Stimulated activated naive CD8-positive, alpha-beta T cell treated with anti-CD3 and anti-CD28 coated beads, Interleukin-15, Interleukin-2, amounts not matched to agents 100 U/mL and 50 U/mL, for 24 hours (primary cell): ENCODE results near the gene RPL41.
"Not testable (repeated sequence)": the region's sequence is repeated elsewhere in the genome, so short reads cannot be mapped to it uniquely, and the experiment has no call there.

ENCODE experiments used
- ATAC-seq: fragments of 150-1000 bp; cut with Tn5 transposase; one replicate; pipeline ENCODE4 v1.10.0; 2021
- DNase-seq: peaks from one replicate; pipeline ENCODE4 v3.0.0; 2021

RPL41 gene

DNA sequence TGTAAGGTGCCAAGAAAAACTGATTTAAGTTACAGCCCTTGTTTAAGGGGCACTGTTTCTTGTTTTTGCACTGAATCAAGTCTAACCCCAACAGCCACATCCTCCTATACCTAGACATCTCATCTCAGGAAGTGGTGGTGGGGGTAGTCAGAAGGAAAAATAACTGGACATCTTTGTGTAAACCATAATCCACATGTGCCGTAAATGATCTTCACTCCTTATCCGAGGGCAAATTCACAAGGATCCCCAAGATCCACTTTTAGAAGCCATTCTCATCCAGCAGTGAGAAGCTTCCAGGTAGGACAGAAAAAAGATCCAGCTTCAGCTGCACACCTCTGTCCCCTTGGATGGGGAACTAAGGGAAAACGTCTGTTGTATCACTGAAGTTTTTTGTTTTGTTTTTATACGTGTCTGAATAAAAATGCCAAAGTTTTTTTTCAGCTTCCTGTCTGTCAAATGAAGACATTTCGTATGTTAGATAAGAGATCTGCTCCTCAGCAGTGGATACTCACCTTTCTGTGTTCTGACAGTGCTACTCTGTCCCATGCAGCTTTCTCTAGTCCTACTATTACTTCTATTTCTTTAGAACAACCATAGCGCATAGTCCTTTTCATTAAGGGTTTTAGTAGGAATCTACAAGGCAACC lies 13.2 kb upstream of the RPL41 start:
- ATAC-seq (no peak), DNase-seq (no peak)

DNA sequence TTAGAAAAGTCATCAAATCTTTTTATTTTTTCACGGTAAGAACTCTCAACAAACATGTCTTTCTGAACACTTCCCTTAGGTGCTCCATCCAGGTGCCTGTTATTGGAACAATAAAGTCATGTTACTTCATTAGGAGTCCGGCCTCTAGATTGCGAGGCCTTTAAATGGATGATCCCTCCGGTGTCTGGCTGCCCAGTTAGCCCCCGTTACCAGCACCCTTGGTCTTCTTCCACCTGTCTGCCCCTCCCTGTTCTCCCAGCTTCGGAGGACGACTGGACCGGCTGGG lies 12.7 kb upstream of the RPL41 start:
- ATAC-seq (no peak), DNase-seq (no peak)

DNA sequence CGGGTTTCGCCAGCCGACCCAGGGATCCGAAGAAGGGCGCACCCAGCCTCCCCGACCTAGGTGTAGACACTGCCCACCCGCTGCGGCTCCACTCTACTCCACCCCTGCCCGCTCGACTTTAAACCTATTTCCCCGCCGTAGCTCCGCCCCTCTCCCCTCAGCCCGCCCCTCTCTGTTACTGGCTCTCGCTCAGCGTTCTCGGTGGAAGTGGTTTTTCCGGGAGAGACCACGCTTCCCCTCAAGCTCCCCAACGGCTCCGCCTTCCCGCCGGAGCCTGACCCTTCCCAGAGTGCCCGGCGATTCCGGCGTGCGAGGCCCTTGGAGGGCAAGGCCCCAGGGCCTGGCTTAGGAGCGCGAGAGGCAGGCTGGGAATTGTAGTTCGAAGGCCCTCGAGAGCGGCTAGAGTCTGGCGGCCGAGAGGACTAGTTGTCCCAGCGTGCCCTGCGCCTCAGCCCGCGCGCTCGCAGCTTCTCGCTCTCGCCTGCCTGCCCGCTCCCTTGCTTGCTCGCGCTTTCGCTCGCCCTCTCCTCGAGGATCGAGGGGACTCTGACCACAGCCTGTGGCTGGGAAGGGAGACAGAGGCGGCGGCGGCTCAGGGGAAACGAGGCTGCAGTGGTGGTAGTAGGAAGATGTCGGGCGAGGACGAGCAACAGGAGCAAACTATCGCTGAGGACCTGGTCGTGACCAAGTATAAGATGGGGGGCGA lies 12.2 kb upstream of the RPL41 start, which contains the start of gene PA2G4:
PA2G4 (plus strand) TSS at position 451 of the 706 bp plus-strand sequence; CDS start at position 630, 179 bp downstream.
- DNase-seq (peak; percentile 98), ATAC-seq (peak; percentile 99)

DNA sequence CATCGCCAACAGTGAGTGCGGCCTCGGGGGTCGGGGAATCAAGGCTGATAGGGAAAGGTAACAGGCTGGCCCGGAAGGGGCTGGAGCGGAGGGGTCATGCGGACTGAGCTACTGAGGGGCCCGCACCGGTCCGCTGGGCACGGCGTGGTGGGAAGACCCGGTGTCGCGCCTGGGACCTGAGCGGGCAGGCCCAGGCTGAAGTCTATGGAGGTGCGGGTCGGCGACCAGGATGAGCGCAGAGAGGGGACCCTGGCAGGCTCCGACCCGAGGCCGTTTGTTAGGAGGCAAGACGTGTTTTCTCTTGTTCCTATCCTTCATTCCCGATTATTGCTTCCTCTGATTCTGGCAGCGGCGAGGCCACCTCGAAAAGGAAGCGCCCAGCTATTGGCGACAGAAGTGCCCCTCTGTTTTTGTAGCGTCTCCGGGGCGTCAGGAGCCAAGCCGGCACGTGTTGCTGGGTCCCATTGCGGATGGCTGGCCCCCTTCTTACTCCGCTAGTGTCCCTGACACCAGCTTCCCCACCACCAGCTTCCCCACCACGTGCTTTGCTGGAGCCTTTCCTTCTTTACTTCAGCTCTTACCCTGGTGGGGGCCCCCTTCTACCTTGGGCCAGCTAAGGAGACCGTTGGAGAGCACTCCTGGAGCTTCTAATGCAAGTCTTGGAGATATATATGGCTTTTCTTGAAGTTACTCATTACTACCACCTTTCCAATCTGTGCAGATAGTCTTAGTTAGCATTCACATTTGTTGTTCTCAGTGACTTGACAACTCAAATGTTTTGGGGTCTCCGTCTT lies 11.4 kb upstream of the RPL41 start:
- peak; percentile 1 for ATAC-seq

DNA sequence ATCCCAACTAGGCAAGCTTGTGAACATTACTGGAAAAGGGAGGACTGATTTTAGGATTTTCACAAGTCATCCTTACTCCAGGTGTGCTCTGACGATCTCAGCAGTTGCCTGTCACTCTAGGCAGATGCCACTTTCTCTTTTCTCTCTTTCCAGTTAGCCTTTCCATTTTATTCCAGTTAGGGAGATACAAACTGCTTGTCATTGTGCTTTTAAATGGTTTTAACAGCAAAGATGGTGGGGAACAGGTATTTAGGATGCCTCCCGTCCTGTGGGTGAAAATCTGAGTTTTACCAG lies 10.9 kb upstream of the RPL41 start:
- no peak for DNase-seq
- no peak for ATAC-seq

More for the DNA sequence above, 11.4 kb upstream of the RPL41 start:
- peak; percentile 43 for DNase-seq

DNA sequence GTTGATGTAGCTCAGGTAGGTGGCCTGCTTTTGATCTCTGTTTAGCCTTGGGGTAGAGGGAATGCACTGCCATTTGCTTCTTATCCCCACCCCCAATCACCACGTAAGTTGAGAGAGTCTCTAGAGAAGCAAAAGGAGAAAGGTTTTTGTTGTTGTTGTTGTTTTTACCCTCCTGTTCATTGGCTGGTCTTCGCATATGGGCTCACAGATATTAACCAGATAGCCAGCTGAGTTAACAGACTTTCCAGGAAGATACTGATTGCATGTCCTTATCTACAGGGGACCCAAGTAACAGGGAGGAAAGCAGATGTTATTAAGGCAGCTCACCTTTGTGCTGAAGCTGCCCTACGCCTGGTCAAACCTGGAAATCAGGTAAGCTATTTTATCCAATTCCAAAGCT lies 9.2 kb upstream of the RPL41 start:
- ATAC-seq (no peak), DNase-seq (no peak)

DNA sequence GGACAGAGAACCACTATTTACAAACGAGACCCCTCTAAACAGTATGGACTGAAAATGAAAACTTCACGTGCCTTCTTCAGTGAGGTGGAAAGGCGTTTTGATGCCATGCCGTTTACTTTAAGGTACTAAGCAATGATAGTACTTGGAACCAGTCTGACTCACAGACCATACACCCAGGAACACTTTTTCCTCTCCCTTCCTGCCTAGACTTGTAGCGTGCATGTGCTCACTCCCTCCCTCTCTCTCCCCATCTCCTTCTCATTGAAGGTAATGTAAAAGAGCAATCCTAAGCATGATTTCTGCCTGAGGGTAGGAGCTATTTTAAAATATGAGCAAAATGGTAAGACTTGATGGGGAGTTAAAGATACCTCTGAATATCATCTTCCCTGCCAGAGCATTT lies 5.9 kb upstream of the RPL41 start:
- DNase-seq (no peak), ATAC-seq (no peak)

DNA sequence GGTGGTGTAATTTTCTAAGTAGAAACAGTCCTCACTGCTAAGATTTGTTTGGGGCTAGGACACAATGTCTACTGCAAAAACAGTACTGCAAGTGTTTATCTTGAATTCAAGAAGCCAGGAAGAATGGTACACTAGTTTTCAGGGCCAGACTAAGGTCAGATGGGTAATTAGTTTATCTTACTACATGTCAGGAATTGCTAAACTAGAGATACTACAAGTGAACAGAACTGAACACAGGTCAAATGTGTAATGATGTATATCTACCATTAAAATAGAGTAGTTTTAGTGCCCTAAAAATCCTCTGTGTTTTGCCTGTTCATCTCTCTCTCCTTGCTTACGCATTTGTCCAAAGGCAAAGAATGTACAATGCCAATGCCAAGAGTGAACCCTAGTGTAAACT lies 2.3 kb upstream of the RPL41 start:
- ATAC-seq (no peak), DNase-seq (no peak)

DNA sequence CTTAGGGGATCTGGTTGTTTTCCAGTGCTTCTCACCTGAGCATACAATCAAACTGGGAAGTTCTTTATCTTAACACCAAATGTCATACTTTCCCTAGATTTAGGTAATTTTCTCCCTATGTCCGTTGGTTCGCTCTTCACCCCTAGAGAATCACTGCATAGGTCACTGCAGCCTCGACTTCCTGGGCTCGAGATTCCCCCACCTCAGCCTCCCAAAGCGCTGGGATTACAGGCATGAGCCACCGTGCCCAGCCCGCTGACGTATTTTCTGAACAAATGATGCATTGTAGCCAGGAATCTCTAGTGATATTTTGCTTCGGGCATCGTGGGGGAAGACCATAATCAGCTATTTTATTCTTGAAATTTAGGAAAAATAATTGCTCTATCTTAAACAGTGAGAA lies 1.1 kb upstream of the RPL41 start:
- DNase-seq = no peak
- ATAC-seq = no peak

DNA sequence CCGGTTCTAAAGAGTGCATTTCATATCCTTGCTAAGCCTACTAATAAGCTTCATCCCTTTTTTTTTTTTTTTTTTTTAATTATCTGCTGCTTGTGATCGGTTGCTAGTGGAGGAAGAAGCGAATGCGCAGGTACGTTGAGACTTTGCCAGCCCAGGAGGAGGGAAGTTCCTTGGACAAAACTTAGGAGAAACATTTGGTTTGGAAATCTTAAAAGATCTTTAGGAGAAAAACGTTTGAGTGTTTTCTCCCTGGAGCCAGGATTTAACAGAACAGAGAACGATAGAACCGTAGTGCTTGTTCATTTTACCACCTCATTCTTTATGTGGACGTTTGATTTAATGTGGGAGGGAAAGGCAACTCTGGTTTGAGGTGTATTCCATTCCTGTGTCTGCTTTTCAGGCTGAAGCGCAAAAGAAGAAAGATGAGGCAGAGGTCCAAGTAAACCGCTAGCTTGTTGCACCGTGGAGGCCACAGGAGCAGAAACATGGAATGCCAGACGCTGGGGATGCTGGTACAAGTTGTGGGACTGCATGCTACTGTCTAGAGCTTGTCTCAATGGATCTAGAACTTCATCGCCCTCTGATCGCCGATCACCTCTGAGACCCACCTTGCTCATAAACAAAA lies 761 bp downstream of the RPL41 start:
- not testable (repeated sequence) for ATAC-seq, DNase-seq

DNA sequence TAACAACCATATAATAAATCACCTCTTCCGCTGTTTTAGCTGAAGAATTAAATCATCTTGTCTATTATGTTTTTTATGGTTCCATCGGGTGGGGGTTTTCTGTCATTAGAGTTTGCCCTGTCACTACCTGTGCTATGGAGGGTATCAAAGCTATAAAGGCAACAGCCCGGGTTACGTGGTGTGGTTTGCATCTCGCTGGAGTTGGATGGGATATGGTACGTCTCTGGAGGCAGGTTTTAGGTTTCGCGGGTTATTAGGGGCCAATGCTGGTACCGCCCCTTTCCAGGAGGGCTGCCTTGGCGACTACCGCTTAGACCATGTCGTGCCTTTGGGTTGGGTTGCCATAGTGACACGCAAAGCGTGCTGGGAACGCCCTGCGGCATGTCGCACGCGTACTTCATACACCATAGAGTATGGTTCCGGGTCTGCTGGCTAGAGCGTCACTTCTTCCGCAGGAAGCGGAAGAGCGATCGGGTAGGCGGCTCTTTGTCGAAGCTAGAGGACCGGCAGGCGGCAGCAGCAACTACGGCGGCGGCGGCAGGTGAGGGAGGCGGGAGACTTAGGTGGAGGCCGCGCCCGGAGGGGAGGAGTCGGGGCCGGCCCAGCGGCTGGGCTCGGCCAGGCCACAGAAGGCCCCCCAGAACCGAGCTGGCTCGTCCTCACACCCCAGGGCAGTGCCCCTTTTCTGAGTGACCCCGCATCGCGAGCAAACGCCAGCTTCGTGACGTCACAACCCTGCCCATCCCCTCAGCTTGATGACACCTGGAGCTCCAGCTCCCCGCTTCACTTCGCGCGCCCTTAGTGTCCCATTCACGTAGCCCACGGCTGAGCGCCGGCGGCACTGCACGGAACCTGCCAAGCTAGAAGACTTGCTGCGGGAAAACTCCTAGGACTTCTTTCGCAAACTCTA lies 1.6 kb downstream of the RPL41 start, which contains the start of gene ZC3H10:
ZC3H10 (plus strand) TSS at position 489 of the 910 bp plus-strand sequence. CDS start 2,297 bp downstream, outside the sequence.
- peak; percentile 98 for DNase-seq

DNA sequence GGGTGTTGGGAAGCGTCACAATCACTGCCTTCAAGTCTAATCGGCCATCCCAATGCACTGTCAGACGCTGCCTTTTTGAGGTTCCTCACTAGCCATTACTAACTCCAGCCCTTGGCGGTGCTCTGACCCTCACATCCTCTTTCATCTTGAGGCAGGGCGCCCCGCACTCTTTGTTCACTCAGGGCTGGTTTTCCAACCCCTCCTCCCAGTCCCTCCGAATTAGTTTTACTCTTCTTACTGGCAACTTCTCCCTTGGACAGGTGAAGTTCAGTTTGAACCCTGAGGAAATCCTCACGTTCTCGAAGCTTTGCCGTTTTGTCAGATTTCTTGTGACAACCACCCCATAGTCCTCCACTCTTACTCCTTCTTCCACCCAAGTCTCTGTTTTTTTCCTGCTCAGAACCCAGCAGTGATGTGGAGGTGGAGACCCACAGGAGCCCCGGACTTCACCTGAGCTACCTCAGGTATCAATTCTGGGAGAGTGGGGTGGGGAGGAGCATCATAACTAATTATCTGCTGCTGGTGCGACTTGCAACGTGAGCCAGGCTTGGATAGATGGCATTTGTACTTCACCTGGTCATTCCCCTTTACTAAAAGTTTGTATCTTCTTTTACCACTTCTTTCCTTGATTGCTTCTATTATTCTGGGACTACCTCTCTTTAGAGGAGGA lies 2.4 kb downstream of the RPL41 start:
- DNase-seq = no peak
- ATAC-seq = no peak

More for the DNA sequence above, 1.6 kb downstream of the RPL41 start, which contains the start of gene ZC3H10:
- ATAC-seq = peak; percentile 94

DNA sequence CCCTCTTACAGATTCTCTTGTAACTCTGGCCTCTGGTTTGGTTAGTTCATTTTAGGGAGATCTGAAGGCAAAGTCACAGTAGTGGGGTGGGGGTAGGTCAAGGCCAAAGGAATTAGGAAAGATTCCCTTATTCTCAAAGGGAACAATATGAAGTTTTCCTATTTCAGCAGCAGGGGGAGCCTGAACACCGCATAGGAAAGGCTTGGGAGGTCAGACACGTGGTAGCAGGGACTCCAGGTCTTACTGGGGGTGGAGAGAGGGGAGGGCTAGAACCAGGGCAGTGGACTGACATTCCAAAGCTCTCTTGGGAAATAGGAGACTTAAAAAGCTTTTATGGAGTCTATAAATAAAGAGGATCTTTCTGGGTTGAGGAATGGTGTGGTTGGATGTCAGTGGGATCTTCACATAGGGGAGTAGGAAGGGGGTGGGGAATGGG lies 2.9 kb downstream of the RPL41 start:
- no peak for ATAC-seq
- peak; percentile 61 for DNase-seq

DNA sequence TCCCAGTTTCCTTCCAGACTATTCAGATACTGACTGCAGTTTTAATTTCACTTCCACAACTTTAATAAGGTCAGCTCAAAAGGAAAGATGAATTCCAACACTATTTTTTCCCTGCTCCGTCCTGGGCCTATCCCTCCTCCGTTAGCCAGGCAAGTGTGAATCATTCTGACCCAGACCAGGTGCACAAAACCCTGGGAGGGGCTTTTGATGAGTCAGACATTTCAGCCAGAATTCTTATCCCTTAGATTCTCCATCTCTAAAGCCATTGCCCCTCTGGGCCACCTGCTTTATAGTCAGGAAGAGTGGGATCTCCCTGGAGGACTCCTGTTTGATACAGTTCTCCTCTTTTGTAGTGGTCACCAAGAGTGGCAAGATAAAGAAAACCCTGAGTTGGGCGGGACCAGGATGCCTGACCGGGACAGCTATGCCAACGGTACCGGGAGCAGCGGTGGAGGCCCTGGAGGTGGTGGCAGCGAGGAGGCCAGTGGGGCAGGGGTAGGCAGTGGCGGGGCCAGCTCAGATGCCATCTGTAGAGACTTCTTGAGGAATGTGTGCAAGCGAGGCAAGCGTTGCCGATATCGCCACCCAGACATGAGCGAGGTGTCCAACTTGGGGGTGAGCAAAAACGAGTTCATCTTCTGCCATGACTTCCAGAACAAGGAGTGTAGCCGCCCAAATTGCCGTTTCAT lies 3.9 kb downstream of the RPL41 start:
- ATAC-seq = no peak
- no peak for DNase-seq

DNA sequence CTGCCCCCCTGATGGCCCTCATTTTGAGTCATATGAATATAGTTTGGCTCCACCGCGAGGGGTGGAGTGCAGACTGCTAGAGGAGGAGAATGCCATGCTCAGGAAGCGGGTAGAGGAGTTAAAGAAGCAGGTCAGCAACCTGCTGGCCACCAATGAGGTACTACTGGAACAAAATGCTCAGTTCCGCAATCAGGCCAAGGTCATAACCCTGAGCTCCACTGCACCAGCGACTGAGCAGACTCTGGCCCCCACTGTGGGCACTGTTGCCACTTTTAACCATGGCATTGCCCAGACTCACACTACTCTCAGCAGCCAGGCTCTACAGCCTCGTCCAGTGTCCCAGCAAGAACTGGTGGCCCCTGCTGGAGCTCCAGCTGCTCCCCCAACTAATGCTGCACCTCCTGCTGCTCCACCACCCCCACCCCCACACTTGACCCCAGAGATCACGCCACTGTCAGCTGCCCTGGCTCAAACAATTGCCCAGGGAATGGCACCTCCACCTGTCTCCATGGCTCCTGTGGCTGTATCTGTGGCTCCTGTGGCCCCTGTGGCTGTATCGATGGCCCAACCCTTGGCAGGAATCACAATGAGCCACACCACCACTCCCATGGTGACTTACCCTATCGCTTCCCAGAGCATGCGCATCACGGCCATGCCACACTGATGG lies 4.9 kb downstream of the RPL41 start:
- ATAC-seq = no peak
- no peak for DNase-seq

DNA sequence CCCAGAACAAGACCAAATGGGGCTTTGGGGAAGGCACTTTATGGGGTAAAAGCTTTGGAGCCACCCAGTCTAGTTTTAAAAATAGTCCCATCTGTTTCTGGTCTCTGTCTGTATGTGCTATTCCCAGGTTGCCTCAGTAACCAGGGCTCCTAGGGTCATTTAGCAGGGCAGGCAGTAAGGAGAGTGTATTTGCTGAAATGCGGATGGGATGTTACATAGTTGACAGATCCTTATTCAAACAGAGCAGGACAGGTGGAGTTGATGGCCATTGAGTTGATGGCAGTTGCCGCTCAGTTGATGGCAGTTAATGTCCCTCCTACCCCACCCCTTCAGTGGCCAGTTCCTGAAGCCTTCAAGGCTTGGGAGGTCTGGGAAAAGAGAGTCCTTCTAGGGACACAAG lies 6.2 kb downstream of the RPL41 start:
- no peak for DNase-seq
- ATAC-seq = no peak

DNA sequence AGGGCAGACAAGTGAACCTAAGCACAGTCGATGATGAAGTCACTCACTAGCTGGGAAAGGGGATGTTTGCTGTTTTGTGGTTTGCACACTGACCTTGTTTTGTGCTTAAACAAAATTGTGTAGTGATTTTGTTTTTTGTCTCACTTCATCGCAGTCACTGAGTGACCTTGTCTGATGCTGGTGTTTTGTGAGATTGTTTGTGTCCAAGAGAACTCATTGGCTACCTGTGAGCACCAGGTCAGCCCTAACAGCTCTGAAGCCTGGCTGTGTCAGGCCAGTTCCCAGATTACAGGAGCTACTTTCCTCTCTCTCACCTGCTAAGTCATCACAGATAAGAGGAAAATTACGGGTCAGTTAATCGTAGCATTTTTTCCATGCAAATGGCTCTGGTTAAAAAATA lies 7.7 kb downstream of the RPL41 start:
- no peak for ATAC-seq
- no peak for DNase-seq

DNA sequence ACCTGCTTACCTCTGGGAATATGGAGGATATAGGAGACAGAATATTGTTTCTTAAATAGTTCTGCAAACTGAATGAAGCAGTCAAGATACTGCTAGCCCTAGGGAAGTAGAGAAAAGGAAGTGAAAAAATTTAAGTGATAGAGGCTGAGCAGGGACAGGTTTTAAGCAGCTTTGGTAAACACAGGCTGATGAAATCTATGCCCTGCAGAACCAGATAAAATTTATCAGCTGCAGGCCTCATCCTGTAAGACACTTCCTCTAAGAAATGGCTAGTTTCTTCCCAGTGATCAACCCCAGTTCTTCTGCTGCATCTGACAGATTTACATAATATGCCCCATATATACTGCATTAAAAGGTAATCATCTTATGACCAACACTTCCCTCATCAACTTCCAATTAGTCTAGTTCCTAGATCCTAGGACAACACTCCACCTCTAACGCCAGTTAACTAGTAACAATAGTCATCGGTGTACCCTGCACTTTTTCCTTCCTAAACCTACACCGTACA lies 10.4 kb downstream of the RPL41 start:
- DNase-seq (no peak), ATAC-seq (no peak)

DNA sequence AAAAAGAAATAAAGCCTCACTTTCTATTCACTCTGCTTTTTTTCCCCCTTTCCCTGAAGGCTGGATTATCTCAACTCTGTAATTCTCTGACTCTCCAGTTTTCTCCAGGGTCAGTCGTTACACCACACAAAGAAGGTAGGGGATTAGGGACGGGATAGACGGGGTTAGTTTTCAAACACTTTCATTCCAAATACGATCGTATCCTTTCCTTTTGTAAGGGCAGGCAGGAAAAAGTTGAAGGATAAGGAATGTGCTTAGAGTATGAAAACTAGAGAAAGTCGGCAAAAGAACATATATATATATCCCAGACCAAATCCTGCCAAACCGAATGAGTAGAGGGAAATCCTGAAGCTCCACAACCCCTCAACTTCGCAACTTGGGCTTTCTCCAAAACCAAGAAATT lies 11.1 kb downstream of the RPL41 start:
- no peak for DNase-seq

More for the DNA sequence above, 11.1 kb downstream of the RPL41 start:
- ATAC-seq = no peak
